Measurements from ENCODE around the gene FAM153A. TPM values are rescaled to one million over a fixed set of nuclear protein-coding genes. Genes with fewer than 3 reads are reported as not detected.
"Not testable (repeated sequence)": the region's sequence is repeated elsewhere in the genome, so short reads cannot be mapped to it uniquely, and the experiment has no call there.

Gene FAM153A
- polyA plus RNA-seq, 4 donors, result 0.40 to 1.3 (median 0.75) TPM; not detected in 1

DNA sequence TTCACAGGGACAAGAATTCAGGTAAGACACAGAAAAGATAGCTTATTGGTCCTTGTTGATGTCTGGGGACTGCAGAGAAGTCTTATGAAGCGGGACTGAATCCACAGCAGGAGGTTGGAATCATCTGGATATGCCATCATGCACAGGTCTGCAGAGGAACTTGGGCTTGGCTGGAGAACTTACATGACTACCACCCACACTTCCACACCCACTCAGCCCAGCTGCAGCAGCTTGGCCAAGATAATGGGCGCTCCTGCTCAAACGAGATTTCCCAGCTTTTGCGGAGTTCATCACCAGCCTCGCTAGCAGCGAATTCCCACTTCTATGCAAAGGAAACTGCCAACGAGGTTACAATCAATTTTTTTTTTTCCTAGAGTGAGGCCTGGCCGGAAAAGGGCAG, 21.7 kb downstream of the FAM153A start:
- not testable (repeated sequence) for DNase-seq (ENCODE audit: low read depth in 4 of 4, low spot score in 3 of 4)

GRCh38 chr5:177747354-177747753, 35.3 kb downstream of the FAM153A start:
- not testable (repeated sequence) for DNase-seq (ENCODE audit: low read depth in 4 of 4, low spot score in 3 of 4)

DNA sequence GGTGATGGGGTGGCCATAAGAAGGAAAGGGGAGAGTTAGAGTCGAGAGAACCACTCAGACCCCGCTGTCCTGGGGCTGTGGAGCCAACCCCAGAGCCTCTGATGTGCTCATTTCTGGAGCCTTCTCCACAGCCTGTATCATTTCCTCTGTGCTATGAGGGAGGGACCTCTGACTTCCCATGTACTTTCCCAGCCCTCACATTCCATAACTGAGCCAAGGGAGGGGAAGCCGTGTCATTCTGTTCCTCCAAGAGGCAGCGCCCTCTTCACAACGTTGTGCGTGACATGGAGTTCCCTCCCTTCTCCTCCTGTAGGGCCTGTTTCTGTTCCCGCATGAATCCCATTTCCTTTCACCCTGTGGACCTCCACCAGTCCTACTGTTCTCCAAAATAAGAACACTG, 57.8 kb downstream of the FAM153A start:
- not testable (repeated sequence) for DNase-seq (ENCODE audit: low read depth in 4 of 4, low spot score in 3 of 4)

DNA sequence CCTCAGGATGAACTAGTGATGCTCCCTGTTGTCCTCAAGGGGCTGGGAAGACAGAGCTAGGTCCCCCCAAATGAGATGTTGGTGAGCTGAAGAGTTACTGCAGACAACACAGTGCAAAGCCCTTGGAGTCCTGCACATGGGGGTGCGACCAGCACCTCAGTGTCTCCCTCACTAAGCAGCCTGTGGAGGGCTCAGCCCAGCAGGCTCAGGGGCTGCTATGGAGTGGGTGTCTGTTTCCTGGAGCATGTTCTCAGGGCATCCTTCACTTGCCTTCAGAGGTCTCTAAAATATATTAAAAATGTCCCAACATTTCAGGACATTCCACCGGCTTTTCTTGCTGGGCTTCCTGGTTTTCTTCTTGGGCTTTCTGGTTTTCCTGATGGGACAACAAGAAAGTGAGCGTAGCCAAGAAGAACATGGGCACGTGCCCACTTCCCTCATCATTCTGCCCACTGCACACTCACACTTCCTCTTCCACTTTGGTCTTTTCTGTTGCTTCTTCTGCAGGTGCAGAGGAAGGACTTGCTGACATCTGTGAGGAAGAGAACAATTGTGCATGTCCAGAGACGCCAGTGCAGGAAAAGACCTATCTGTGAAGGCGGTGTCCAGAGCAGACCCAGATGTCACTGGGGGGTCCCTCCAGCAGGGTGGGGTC, 58.7 kb downstream of the FAM153A start:
- DNase-seq (ENCODE audit: low read depth in 4 of 4, low spot score in 3 of 4), result not testable (repeated sequence)

DNA sequence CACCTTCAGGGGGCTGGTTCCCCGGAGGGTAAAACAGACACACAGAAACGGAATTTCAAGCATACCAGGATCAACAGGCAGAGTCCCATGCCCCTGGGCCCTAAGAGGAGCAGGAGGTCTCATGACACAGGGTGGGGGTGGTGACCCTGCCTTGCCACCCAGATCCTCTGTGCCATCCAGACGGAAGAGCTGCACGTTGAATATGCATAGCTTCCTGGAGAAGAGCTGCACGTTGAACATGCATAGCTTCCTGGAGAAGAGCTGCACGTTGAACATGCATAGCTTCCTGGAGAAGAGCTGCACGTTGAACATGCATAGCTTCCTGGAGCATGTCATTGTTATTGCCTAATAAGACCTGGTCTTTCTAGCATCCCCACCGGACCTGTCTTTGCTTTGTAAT, 59.9 kb downstream of the FAM153A start:
- DNase-seq (ENCODE audit: low read depth in 4 of 4, low spot score in 3 of 4), result not testable (repeated sequence)

DNA sequence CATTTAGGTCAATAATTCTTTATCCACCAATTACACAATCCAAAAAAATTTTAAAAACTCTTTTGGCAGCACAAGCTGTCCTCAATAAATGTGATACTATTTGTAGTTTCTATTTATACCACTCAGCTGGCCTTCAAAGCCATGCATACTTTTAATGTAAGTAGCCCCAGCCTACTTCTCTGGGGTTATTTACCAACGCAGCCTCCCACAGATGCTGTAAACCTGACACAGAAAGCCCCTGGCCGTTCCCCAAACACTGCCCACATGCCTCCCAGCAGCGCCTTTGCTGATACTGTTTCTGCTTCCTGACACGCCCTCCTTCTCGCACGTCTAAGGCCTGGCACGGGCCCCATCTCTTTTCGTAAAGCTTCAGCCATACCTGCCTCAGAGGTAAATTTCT, 62.7 kb downstream of the FAM153A start:
- DNase-seq (ENCODE audit: low read depth in 4 of 4, low spot score in 3 of 4), result not testable (repeated sequence)

- not testable (repeated sequence) for DNase-seq (ENCODE audit: low read depth in 4 of 4, low spot score in 3 of 4)
Observed at GRCh38 chr5:177715423-177715822, 67.3 kb downstream of the FAM153A start.

- not testable (repeated sequence) for DNase-seq (ENCODE audit: low read depth in 4 of 4, low spot score in 3 of 4)
Observed at GRCh38 chr5:177696100-177696499, 86.6 kb downstream of the FAM153A start.

GRCh38 chr5:177695356-177695930, 87.3 kb downstream of the FAM153A start:
- DNase-seq (ENCODE audit: low read depth in 4 of 4, low spot score in 3 of 4), result not testable (repeated sequence)

DNA sequence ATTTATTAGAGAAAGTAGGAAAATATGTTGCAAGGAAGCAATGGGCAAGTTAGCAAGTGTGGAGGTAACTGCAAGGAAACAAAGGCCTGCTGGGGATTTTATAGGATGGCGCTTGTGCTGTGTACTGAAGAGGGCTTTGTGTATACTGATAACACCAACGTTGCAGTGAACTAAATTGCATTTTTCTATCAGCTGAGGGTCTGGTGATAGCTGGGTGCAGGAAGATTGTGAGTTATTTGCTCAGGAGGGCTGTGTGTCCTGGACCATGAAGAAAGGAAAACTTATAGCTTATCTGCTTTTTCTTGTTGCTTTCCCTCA, 88.2 kb downstream of the FAM153A start:
- not testable (repeated sequence) for DNase-seq (ENCODE audit: low read depth in 4 of 4, low spot score in 3 of 4)

DNA sequence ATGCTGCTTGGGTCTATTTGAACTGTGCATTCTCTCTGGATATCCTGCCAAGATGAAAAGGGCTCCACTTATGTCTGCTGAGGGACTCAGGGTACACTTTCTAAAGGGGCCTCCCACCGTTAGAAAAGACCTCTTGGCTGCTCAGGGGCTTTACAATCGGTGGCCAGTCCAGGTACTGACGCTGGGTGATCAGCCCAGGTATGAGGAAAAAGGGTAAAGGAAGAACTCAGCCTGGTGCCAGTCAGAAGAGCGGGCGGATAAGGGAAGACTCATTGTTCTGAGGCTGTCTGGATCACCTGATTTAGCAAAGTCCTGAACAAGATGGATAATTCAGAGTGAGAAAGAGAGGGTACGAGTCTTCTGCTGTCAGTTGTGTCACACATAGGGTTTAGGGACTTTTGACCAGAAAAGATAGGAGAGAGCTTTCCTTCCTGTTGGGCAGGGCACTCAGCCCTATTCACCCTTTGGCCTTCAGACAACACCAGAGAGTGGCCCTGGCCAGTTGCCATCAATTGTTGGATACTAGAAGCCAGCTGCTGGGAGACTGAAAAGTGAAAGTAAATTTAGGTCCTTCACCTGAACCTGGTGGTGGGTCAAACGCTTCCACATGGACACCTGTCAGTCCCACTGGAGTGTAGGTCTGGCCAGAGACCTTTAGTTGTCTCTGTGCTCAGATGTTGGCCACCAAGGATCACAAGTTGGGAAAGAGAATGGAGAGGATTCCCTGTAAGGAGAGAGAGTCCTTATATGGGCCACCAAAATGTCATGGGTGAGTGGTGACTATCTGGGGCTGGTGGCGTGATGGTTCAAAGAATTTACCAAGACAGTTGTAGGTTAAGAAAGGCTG, 88.8 kb downstream of the FAM153A start:
- DNase-seq (ENCODE audit: low read depth in 4 of 4, low spot score in 3 of 4), result not testable (repeated sequence)

- DNase-seq (ENCODE audit: low read depth in 4 of 4, low spot score in 3 of 4), result not testable (repeated sequence)
Observed at GRCh38 chr5:177692969-177693368, 89.7 kb downstream of the FAM153A start.

DNA sequence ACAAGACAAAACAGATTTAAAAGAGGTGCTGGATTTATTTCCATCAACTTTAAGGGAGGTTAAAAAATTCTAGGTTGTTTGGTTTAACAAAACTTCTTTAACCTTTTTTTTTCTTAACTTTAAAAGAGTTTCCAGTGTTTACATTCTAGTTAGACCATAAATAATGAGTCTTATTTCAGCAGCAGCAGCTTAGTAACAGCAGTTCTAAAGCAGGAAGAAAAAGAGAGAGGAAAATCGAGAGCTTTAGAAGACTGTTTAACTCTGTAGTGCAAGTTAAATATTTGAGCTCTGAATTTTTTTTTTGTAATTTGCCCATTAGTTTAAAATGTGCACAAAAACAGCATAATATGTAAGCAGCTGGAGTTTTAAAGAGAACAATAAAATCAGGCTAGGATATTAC, 90.2 kb downstream of the FAM153A start:
- not testable (repeated sequence) for DNase-seq (ENCODE audit: low read depth in 4 of 4, low spot score in 3 of 4)

DNA sequence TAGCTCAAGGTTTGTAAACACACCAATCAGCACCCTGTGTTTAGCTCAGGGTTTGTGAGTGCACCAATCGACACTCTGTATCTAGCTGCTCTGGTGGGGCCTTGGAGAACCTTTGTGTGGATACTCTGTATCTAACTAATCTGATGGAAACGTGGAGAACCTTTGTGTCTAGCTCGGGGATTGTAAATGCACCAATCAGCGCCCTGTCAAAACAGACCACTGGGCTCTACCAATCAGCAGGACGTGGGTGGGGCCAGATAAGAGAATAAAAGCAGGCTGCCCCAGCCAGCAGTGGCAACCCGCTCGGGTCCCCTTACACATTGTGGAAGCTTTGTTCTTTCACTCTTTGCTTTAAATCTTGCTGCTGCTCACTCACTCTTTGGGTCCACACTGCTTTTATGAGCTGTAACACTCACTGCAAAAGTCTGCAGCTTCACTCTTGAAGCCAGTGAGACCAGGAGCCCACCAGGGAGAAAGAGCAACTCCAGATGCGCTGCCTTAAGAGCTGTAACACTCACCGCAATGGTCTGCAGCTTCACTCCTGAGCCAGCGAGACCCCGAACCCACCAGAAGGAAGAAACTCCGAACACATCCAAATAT, 93.6 kb downstream of the FAM153A start:
- not testable (repeated sequence) for DNase-seq (ENCODE audit: low read depth in 4 of 4, low spot score in 3 of 4)

DNA sequence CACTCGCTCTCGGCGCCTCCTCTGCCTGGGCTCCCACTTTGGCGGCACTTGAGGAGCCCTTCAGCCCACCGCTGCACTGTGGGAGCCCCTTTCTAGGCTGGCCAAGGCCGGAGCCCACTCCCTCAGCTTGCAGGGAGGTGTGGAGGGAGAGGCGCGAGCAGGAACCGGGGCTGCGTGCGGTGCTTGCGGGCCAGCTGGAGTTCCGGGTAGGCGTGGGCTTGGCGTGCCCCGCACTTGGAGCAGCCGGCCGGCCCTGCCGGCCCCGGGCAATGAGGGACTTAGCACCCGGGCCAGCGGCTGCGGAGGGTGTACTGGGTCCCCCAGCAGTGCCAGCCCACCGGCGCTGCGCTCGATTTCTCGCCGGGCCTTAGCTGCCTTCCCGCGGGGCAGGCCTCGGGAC, 94.6 kb downstream of the FAM153A start:
- DNase-seq (ENCODE audit: low read depth in 4 of 4, low spot score in 3 of 4), result not testable (repeated sequence)

- not testable (repeated sequence) for DNase-seq (ENCODE audit: low read depth in 4 of 4, low spot score in 3 of 4)
Observed at GRCh38 chr5:177681920-177682319, 100.8 kb downstream of the FAM153A start.

Other genes with a start within 250 kb of the FAM153A start
- 100 to 1,000 TPM in 1 of 4 donors, 10 to 100 TPM in 3; 59.7 to 127 (median 73.9) TPM for gene FAM193B, start 228.3 kb downstream of the FAM153A start, polyA plus RNA-seq (ENCODE audit: insufficient read length in 4 of 4)
- 100 to 1,000 TPM; 147 to 156 (median 154) TPM for gene TMED9, start 190.7 kb downstream of the FAM153A start, polyA plus RNA-seq (ENCODE audit: insufficient read length in 4 of 4)
- gene B4GALT7, start 182.8 kb downstream of the FAM153A start, polyA plus RNA-seq (ENCODE audit: insufficient read length in 4 of 4), result 10 to 100 TPM; 18.6 to 29.0 (median 22.1) TPM
- not detected for gene PROP1, start 213.3 kb upstream of the FAM153A start, polyA plus RNA-seq (ENCODE audit: insufficient read length in 4 of 4)